ENCODE results near the gene ZMYM2.
"Not testable (repeated sequence)": the region's sequence is repeated elsewhere in the genome, so short reads cannot be mapped to it uniquely, and the experiment has no call there.

Gene ZMYM2

GRCh38 chr13:19958155-19959111 is at the start of gene ZMYM2:
ZMYM2 (plus strand) TSS chr13:19958727; CDS start chr13:19993073, 34,346 bp downstream.
- peak; percentile 97 for DNase-seq (ENCODE audit: low read depth)

- DNase-seq (ENCODE audit: low read depth) = no peak
These were observed 48.0 kb upstream of the ZMYM2 start for GRCh38 chr13:19910336-19911072.

GRCh38 chr13:19927117-19927748 is 31.3 kb upstream of the ZMYM2 start:
- DNase-seq (ENCODE audit: low read depth) = no peak

GRCh38 chr13:19940106-19940505 is 18.4 kb upstream of the ZMYM2 start:
- no peak for DNase-seq (ENCODE audit: low read depth)

GRCh38 chr13:19950374-19950773 is 8.2 kb upstream of the ZMYM2 start:
- no peak for DNase-seq (ENCODE audit: low read depth)

- DNase-seq (ENCODE audit: low read depth) = no peak
These were observed 5.7 kb upstream of the ZMYM2 start for GRCh38 chr13:19952850-19953249.

- no peak for DNase-seq (ENCODE audit: low read depth)
These were observed 2.5 kb upstream of the ZMYM2 start for GRCh38 chr13:19955873-19956559.

GRCh38 chr13:19957320-19958154 is 990 bp upstream of the ZMYM2 start:
- peak; percentile 57 for DNase-seq (ENCODE audit: low read depth)

- peak; percentile 55 for DNase-seq (ENCODE audit: low read depth)
These were observed 759 bp downstream of the ZMYM2 start for GRCh38 chr13:19959141-19959830.

GRCh38 chr13:19959831-19960652 is 1.5 kb downstream of the ZMYM2 start:
- DNase-seq (ENCODE audit: low read depth) = peak; percentile 75

- no peak for DNase-seq (ENCODE audit: low read depth)
These were observed 2.1 kb downstream of the ZMYM2 start for GRCh38 chr13:19960653-19960976.

GRCh38 chr13:19961489-19961888 is 3.0 kb downstream of the ZMYM2 start:
- no peak for DNase-seq (ENCODE audit: low read depth)

GRCh38 chr13:19961924-19962323 is 3.4 kb downstream of the ZMYM2 start:
- no peak for DNase-seq (ENCODE audit: low read depth)

GRCh38 chr13:19962894-19963293 is 4.4 kb downstream of the ZMYM2 start:
- no peak for DNase-seq (ENCODE audit: low read depth)

- no peak for DNase-seq (ENCODE audit: low read depth)
These were observed 9.1 kb downstream of the ZMYM2 start for GRCh38 chr13:19967621-19968020.

GRCh38 chr13:19974498-19975009 is 16.0 kb downstream of the ZMYM2 start:
- not testable (repeated sequence) for DNase-seq (ENCODE audit: low read depth)

GRCh38 chr13:19978831-19979437 is 20.4 kb downstream of the ZMYM2 start:
- DNase-seq (ENCODE audit: low read depth) = no peak

- DNase-seq (ENCODE audit: low read depth) = no peak
These were observed 23.2 kb downstream of the ZMYM2 start for GRCh38 chr13:19981685-19982238.
